Osteoblast (primary cell): ENCODE data around the gene MYL3. TPM values are rescaled to one million over a fixed set of nuclear protein-coding genes. Genes with fewer than 3 reads are reported as not detected.
"Not testable (repeated sequence)": the region's sequence is repeated elsewhere in the genome, so short reads cannot be mapped to it uniquely, and the experiment has no call there.

ENCODE experiments used
- DNase-seq: peaks from one replicate; pipeline ENCODE4 v3.0.0; 2011; ENCODE audit warnings: low spot score, mixed read lengths; ENCODE audit not compliant: insufficient read length; ENCODE audit errors: missing footprints
- H2AFZ ChIP-seq: 2 replicates; pipeline ENCODE4 v1.6.0; 2011; ENCODE audit warnings: mild to moderate bottlenecking, low read length
- H3K27ac ChIP-seq: 2 replicates; pipeline ENCODE4 v1.5.1; 2011; ENCODE audit warnings: mild to moderate bottlenecking, low read depth, low read length, moderate library complexity
- H3K27me3 ChIP-seq: 2 replicates; pipeline ENCODE4 v1.6.0; 2012; ENCODE audit warnings: mild to moderate bottlenecking, control low read depth, inconsistent platforms, low read length, moderate library complexity; ENCODE audit not compliant: insufficient read depth
- H3K36me3 ChIP-seq: 2 replicates; pipeline ENCODE4 v1.5.1; 2011; ENCODE audit warnings: mild to moderate bottlenecking, low read length, control low read depth, moderate library complexity; ENCODE audit not compliant: insufficient read depth
- H3K4me1 ChIP-seq: 2 replicates; pipeline ENCODE4 v1.5.1; 2011; ENCODE audit warnings: mild to moderate bottlenecking, low read length, control low read depth, moderate library complexity; ENCODE audit not compliant: insufficient read depth
- H3K4me2 ChIP-seq: 2 replicates; pipeline ENCODE4 v1.6.0; 2011; ENCODE audit warnings: mild to moderate bottlenecking, low read length; ENCODE audit not compliant: insufficient read depth
- H3K4me3 ChIP-seq: fragments of 200-600 bp; sonication (generic); 3 replicates; pipeline ENCODE4 v1.5.1; 2012; ENCODE audit warnings: mild to moderate bottlenecking, low read length, inconsistent platforms; ENCODE audit not compliant: insufficient read depth
- H3K79me2 ChIP-seq: 2 replicates; pipeline ENCODE4 v1.6.0; 2012; ENCODE audit warnings: mild to moderate bottlenecking, low read length, control low read depth, inconsistent platforms; ENCODE audit not compliant: insufficient read depth
- H3K9me3 ChIP-seq: 2 replicates; pipeline ENCODE4 v1.5.1; 2011; ENCODE audit warnings: low read depth, low read length, control low read depth
- H4K20me1 ChIP-seq: 2 replicates; pipeline ENCODE4 v1.6.0; 2012; ENCODE audit warnings: mild to moderate bottlenecking, low read length, control low read depth; ENCODE audit not compliant: insufficient read depth
- CTCF ChIP-seq: IDR thresholded peaks from 2 replicates; pipeline ENCODE4 v1.5.1; 2011; ENCODE audit warnings: mild to moderate bottlenecking, low read depth, low read length, moderate library complexity; ENCODE audit errors: extremely low read depth
- total RNA-seq: library from RNA; depleted of rRNA; stranded (reverse); fragments of >200 nt; gene quantifications from 2 replicates; pipeline ENCODE4 v1.2.3, GENCODE V29; 2012

The MYL3 gene
- total RNA-seq, 1 donor, result not detected

GRCh38 chr3:46812237-46812791, 50.9 kb downstream of the MYL3 start:
- no peak for TF ChIP-seq CTCF
- Histone ChIP-seq H3K9me3 (no peaks in the 10 kb centered on the region), H3K4me2 (peak overlapping the region; percentile 74), H3K27me3 (peaks cover 9% of the 10 kb centered on the region), H2AFZ (peak overlapping the region; percentile 41), H3K79me2 (no peaks in the 10 kb centered on the region), H3K27ac (no peak overlapping the region), H3K4me1 (no peaks in the 10 kb centered on the region), H4K20me1 (no peaks in the 10 kb centered on the region), H3K36me3 (no peaks in the 10 kb centered on the region), H3K4me3 (peak overlapping the region; percentile 28)
- peak; percentile 91 for DNase-seq

GRCh38 chr3:46811615-46812236, 51.5 kb downstream of the MYL3 start:
- H3K9me3 ChIP-seq, result no peaks in the 10 kb centered on the region
- no peaks in the 10 kb centered on the region for H3K36me3 ChIP-seq
- no peak overlapping the region for H2AFZ ChIP-seq
- no peaks in the 10 kb centered on the region for H3K4me1 ChIP-seq
- H3K79me2 ChIP-seq, result no peaks in the 10 kb centered on the region
- no peak overlapping the region for H3K27ac ChIP-seq
- no peaks in the 10 kb centered on the region for H4K20me1 ChIP-seq
- no peak overlapping the region for H3K4me3 ChIP-seq
- no peak overlapping the region for H3K4me2 ChIP-seq
- no peak for TF ChIP-seq CTCF
- DNase-seq, result peak; percentile 39
- peaks cover 9% of the 10 kb centered on the region for H3K27me3 ChIP-seq

GRCh38 chr3:46808766-46809165, 54.5 kb downstream of the MYL3 start:
- H3K4me3 ChIP-seq, DNase-seq, H3K9me3 ChIP-seq, H3K36me3 ChIP-seq, H3K79me2 ChIP-seq, H2AFZ ChIP-seq, H4K20me1 ChIP-seq, H3K4me1 ChIP-seq, H3K27ac ChIP-seq, H3K4me2 ChIP-seq: not testable (repeated sequence)
- H3K27me3 ChIP-seq, result peaks cover 13% of the 10 kb centered on the region

Other genes starting within 250 kb of the MYL3 start
- 1.1 and 1.8 TPM in 2 replicates for gene ALS2CL, start 169.8 kb downstream of the MYL3 start, total RNA-seq
- gene TMIE, start 162.1 kb downstream of the MYL3 start, total RNA-seq, result under 0.01 TPM in 2 replicates
- not detected in 2 replicates for gene PRSS50, start 145.6 kb downstream of the MYL3 start, total RNA-seq
- 0.29 and 0.36 TPM in 2 replicates for gene PTH1R, start 14.3 kb upstream of the MYL3 start, total RNA-seq
- 17.4 and 20.6 TPM in 2 replicates for gene CCDC12, start 113.3 kb upstream of the MYL3 start, total RNA-seq
- gene NBEAL2, start 116.2 kb upstream of the MYL3 start, total RNA-seq, result 2.1 and 4.3 TPM in 2 replicates